SK-N-MC (cell line): Measurements from ENCODE around the gene FSIP1.

Source experiments
- EZH2 ChIP-seq: fragments of 200-600 bp; sonication (generic); IDR thresholded peaks from one replicate; pipeline ENCODE4 v1.6.1; 2017; ENCODE audit warnings: antibody characterized with exemption
- FOXP2 ChIP-seq: optimal IDR thresholded peaks from 2 replicates; pipeline ENCODE3; 2011; ENCODE audit warnings: mild to moderate bottlenecking, moderate library complexity; ENCODE audit not compliant: insufficient read depth; ENCODE audit errors: extremely low read length, control extremely low read depth
- POLR2AphosphoS5 ChIP-seq: IDR thresholded peaks from 2 replicates; pipeline ENCODE4 v1.6.1; 2012; ENCODE audit warnings: mild to moderate bottlenecking, low read depth, low read length, borderline replicate concordance

- TF ChIP-seq EZH2, result no peak
- TF ChIP-seq FOXP2, result no peak
- no peak for TF ChIP-seq POLR2AphosphoS5
These were observed 47.4 kb downstream of the FSIP1 start for GRCh38 chr15:39735120-39735717.
